ENCODE results near the gene SCP2.

Gene SCP2

GRCh38 chr1:53048960-53049573 lies 122.0 kb downstream of the SCP2 start:
- H3K9me3 ChIP-seq (ENCODE audit: control insufficient read depth in 2 of 2, low read length in 2 of 2): no peaks in the 10 kb centered on the region
- H3K4me1 ChIP-seq (ENCODE audit: control insufficient read depth in 2 of 2, insufficient read depth in 2 of 2, low read length in 2 of 2): no peaks in the 10 kb centered on the region
- H3K9ac ChIP-seq (ENCODE audit: low read depth in 1 of 2, low read length in 2 of 2): no peak overlapping the region
- no peak overlapping the region for H3K4me3 ChIP-seq (ENCODE audit: low read length in 2 of 2)
- peaks cover 24 to 42% of the 10 kb centered on the region in 2 donors for H3K36me3 ChIP-seq (ENCODE audit: control insufficient read depth in 2 of 2, insufficient read depth in 2 of 2, low read length in 2 of 2)
- no peaks in the 10 kb centered on the region for H3K27me3 ChIP-seq (ENCODE audit: control insufficient read depth in 2 of 2, insufficient read depth in 2 of 2, low read length in 2 of 2)
- H3K27ac ChIP-seq (ENCODE audit: low read depth in 2 of 2, low read length in 2 of 2): no peak overlapping the region

GRCh38 chr1:53049574-53049967 lies 122.5 kb downstream of the SCP2 start:
- Histone ChIP-seq H3K9ac (ENCODE audit: low read depth in 1 of 2, low read length in 2 of 2) (no peak overlapping the region), H3K9me3 (ENCODE audit: control insufficient read depth in 2 of 2, low read length in 2 of 2) (no peaks in the 10 kb centered on the region), H3K36me3 (ENCODE audit: control insufficient read depth in 2 of 2, insufficient read depth in 2 of 2, low read length in 2 of 2) (peaks cover 24 to 42% of the 10 kb centered on the region in 2 donors), H3K4me3 (ENCODE audit: low read length in 2 of 2) (no peak overlapping the region), H3K27me3 (ENCODE audit: control insufficient read depth in 2 of 2, insufficient read depth in 2 of 2, low read length in 2 of 2) (no peaks in the 10 kb centered on the region), H3K27ac (ENCODE audit: low read depth in 2 of 2, low read length in 2 of 2) (no peak overlapping the region), H3K4me1 (ENCODE audit: control insufficient read depth in 2 of 2, insufficient read depth in 2 of 2, low read length in 2 of 2) (no peaks in the 10 kb centered on the region)

- Histone ChIP-seq H3K27ac (ENCODE audit: low read depth in 2 of 2, low read length in 2 of 2) (no peak overlapping the region), H3K4me1 (ENCODE audit: control insufficient read depth in 2 of 2, insufficient read depth in 2 of 2, low read length in 2 of 2) (no peaks in the 10 kb centered on the region), H3K36me3 (ENCODE audit: control insufficient read depth in 2 of 2, insufficient read depth in 2 of 2, low read length in 2 of 2) (peaks cover 24 to 42% of the 10 kb centered on the region in 2 donors), H3K4me3 (ENCODE audit: low read length in 2 of 2) (no peak overlapping the region), H3K9me3 (ENCODE audit: control insufficient read depth in 2 of 2, low read length in 2 of 2) (no peaks in the 10 kb centered on the region), H3K9ac (ENCODE audit: low read depth in 1 of 2, low read length in 2 of 2) (no peak overlapping the region), H3K27me3 (ENCODE audit: control insufficient read depth in 2 of 2, insufficient read depth in 2 of 2, low read length in 2 of 2) (no peaks in the 10 kb centered on the region)
Measured at GRCh38 chr1:53050310-53050709, 123.2 kb downstream of the SCP2 start.

- H3K27me3 ChIP-seq (ENCODE audit: control insufficient read depth in 2 of 2, insufficient read depth in 2 of 2, low read length in 2 of 2): no peaks in the 10 kb centered on the region
- H3K4me1 ChIP-seq (ENCODE audit: control insufficient read depth in 2 of 2, insufficient read depth in 2 of 2, low read length in 2 of 2): no peaks in the 10 kb centered on the region
- no peak overlapping the region for H3K27ac ChIP-seq (ENCODE audit: low read depth in 2 of 2, low read length in 2 of 2)
- H3K4me3 ChIP-seq (ENCODE audit: low read length in 2 of 2): no peak overlapping the region
- H3K36me3 ChIP-seq (ENCODE audit: control insufficient read depth in 2 of 2, insufficient read depth in 2 of 2, low read length in 2 of 2): peaks cover 24 to 42% of the 10 kb centered on the region in 2 donors
- H3K9ac ChIP-seq (ENCODE audit: low read depth in 1 of 2, low read length in 2 of 2): no peak overlapping the region
- H3K9me3 ChIP-seq (ENCODE audit: control insufficient read depth in 2 of 2, low read length in 2 of 2): no peaks in the 10 kb centered on the region
Measured at GRCh38 chr1:53051676-53052075, 124.6 kb downstream of the SCP2 start.

GRCh38 chr1:53057127-53057526 lies 130.1 kb downstream of the SCP2 start:
- H3K36me3 ChIP-seq (ENCODE audit: control insufficient read depth in 2 of 2, insufficient read depth in 2 of 2, low read length in 2 of 2): peaks cover 0 to 13% of the 10 kb centered on the region in 2 donors
- no peak overlapping the region for H3K27ac ChIP-seq (ENCODE audit: low read depth in 2 of 2, low read length in 2 of 2)
- no peak overlapping the region for H3K4me3 ChIP-seq (ENCODE audit: low read length in 2 of 2)

GRCh38 chr1:53060579-53060978 lies 133.5 kb downstream of the SCP2 start:
- H3K9me3 ChIP-seq (ENCODE audit: control insufficient read depth in 2 of 2, low read length in 2 of 2): no peaks in the 10 kb centered on the region
- H3K36me3 ChIP-seq (ENCODE audit: control insufficient read depth in 2 of 2, insufficient read depth in 2 of 2, low read length in 2 of 2): no peaks in the 10 kb centered on the region
- no peak overlapping the region for H3K4me3 ChIP-seq (ENCODE audit: low read length in 2 of 2)
- peak overlapping the region in 1 of 2 donors; percentile 57 for H3K27ac ChIP-seq (ENCODE audit: low read depth in 2 of 2, low read length in 2 of 2)
- no peak overlapping the region for H3K9ac ChIP-seq (ENCODE audit: low read depth in 1 of 2, low read length in 2 of 2)
- peaks cover 17 to 35% of the 10 kb centered on the region in 2 donors for H3K27me3 ChIP-seq (ENCODE audit: control insufficient read depth in 2 of 2, insufficient read depth in 2 of 2, low read length in 2 of 2)
- H3K4me1 ChIP-seq (ENCODE audit: control insufficient read depth in 2 of 2, insufficient read depth in 2 of 2, low read length in 2 of 2): peaks cover 2 to 3% of the 10 kb centered on the region in 2 donors

More at GRCh38 chr1:53057127-53057526, 130.1 kb downstream of the SCP2 start:
- Histone ChIP-seq H3K9ac (ENCODE audit: low read depth in 1 of 2, low read length in 2 of 2) (no peak overlapping the region), H3K4me1 (ENCODE audit: control insufficient read depth in 2 of 2, insufficient read depth in 2 of 2, low read length in 2 of 2) (peaks cover 0 to 3% of the 10 kb centered on the region in 2 donors), H3K9me3 (ENCODE audit: control insufficient read depth in 2 of 2, low read length in 2 of 2) (no peaks in the 10 kb centered on the region), H3K27me3 (ENCODE audit: control insufficient read depth in 2 of 2, insufficient read depth in 2 of 2, low read length in 2 of 2) (peaks cover 12 to 17% of the 10 kb centered on the region in 2 donors)

- Histone ChIP-seq H3K27me3 (ENCODE audit: control insufficient read depth in 2 of 2, insufficient read depth in 2 of 2, low read length in 2 of 2) (peaks cover 17 to 35% of the 10 kb centered on the region in 2 donors), H3K4me3 (ENCODE audit: low read length in 2 of 2) (peak overlapping the region; percentile 41 to 48), H3K4me1 (ENCODE audit: control insufficient read depth in 2 of 2, insufficient read depth in 2 of 2, low read length in 2 of 2) (peaks cover 2 to 3% of the 10 kb centered on the region in 2 donors), H3K9me3 (ENCODE audit: control insufficient read depth in 2 of 2, low read length in 2 of 2) (no peaks in the 10 kb centered on the region), H3K27ac (ENCODE audit: low read depth in 2 of 2, low read length in 2 of 2) (peak overlapping the region; percentile 16 to 57), H3K36me3 (ENCODE audit: control insufficient read depth in 2 of 2, insufficient read depth in 2 of 2, low read length in 2 of 2) (no peaks in the 10 kb centered on the region), H3K9ac (ENCODE audit: low read depth in 1 of 2, low read length in 2 of 2) (no peak overlapping the region)
Measured at GRCh38 chr1:53061123-53061858, 134.2 kb downstream of the SCP2 start.

- peaks cover 2 to 3% of the 10 kb centered on the region in 2 donors for H3K4me1 ChIP-seq (ENCODE audit: control insufficient read depth in 2 of 2, insufficient read depth in 2 of 2, low read length in 2 of 2)
- H3K9ac ChIP-seq (ENCODE audit: low read depth in 1 of 2, low read length in 2 of 2): peak within 1 kb of the TSS in 1 of 2 donors; percentile 51
- peak within 1 kb of the TSS; percentile 16 to 57 for H3K27ac ChIP-seq (ENCODE audit: low read depth in 2 of 2, low read length in 2 of 2)
- H3K27me3 ChIP-seq (ENCODE audit: control insufficient read depth in 2 of 2, insufficient read depth in 2 of 2, low read length in 2 of 2): peaks cover 17 to 35% of the 10 kb centered on the region in 2 donors
- no peaks in the 10 kb centered on the region for H3K9me3 ChIP-seq (ENCODE audit: control insufficient read depth in 2 of 2, low read length in 2 of 2)
- peak within 1 kb of the TSS; percentile 41 to 48 for H3K4me3 ChIP-seq (ENCODE audit: low read length in 2 of 2)
- no peaks in the 10 kb centered on the region for H3K36me3 ChIP-seq (ENCODE audit: control insufficient read depth in 2 of 2, insufficient read depth in 2 of 2, low read length in 2 of 2)
Measured at GRCh38 chr1:53061859-53062707, 135.0 kb downstream of the SCP2 start, which contains the start of gene PODN. PODN (plus strand) TSS chr1:53062213; CDS start chr1:53069856, 7,643 bp downstream.

GRCh38 chr1:53062708-53063591 lies 135.9 kb downstream of the SCP2 start:
- Histone ChIP-seq H3K27me3 (ENCODE audit: control insufficient read depth in 2 of 2, insufficient read depth in 2 of 2, low read length in 2 of 2) (peaks cover 17 to 35% of the 10 kb centered on the region in 2 donors), H3K9me3 (ENCODE audit: control insufficient read depth in 2 of 2, low read length in 2 of 2) (no peaks in the 10 kb centered on the region), H3K27ac (ENCODE audit: low read depth in 2 of 2, low read length in 2 of 2) (no peak overlapping the region), H3K4me3 (ENCODE audit: low read length in 2 of 2) (peak overlapping the region; percentile 23 to 43), H3K36me3 (ENCODE audit: control insufficient read depth in 2 of 2, insufficient read depth in 2 of 2, low read length in 2 of 2) (no peaks in the 10 kb centered on the region), H3K4me1 (ENCODE audit: control insufficient read depth in 2 of 2, insufficient read depth in 2 of 2, low read length in 2 of 2) (peaks cover 2 to 3% of the 10 kb centered on the region in 2 donors), H3K9ac (ENCODE audit: low read depth in 1 of 2, low read length in 2 of 2) (peak overlapping the region in 1 of 2 donors; percentile 51)

All from mucosa of rectum (tissue), 2 donors.